ENCODE measurements around the gene TMEM30B.

DNA sequence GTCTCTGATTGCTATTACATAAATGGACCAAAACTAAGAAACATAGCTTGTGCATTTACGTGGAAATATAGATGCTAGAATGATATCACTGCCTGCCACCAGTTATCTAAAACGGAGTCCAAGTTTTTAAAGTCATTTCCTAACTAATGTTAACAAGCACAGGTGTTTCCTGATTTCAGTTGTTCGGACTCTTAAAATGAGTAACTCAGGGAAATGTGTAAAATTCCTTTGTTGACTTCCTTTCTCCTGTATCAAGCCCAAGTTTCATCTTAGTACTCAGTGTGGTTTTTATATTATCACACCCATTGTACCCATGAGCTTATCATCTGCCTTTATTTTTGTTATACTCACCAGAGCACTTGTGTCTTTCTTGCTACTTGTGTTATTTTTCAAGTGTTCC, 27.1 kb upstream of the TMEM30B start:
- TF ChIP-seq CTCF (IDR thresholded peaks at IDR 0.05; ENCODE audit: low read depth, low read length, missing input control) (no peak), YY1 (IDR thresholded peaks at IDR 0.05) (no peak), ZBTB33 (IDR thresholded peaks at IDR 0.05) (no peak), TAF1 (conservative IDR thresholded peaks at IDR 0.05) (no peak), GABPA (IDR thresholded peaks at IDR 0.05 in 1 of 2, conservative IDR thresholded peaks at IDR 0.05 in 1 of 2) (no peak), FOXA1 (IDR thresholded peaks at IDR 0.05) (no peak)
- TF ChIP-seq, protein P1, sequence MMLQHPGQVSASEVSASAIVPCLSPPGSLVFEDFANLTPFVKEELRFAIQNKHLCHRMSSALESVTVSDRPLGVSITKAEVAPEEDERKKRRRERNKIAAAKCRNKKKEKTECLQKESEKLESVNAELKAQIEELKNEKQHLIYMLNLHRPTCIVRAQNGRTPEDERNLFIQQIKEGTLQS (IDR thresholded peaks at IDR 0.05): no peak
